Activated T-helper 1 cell treated with Interleukin-2 at 50 U/mL for 16 hours (primary cell): Measurements from ENCODE around the gene LEP.

ENCODE experiments used
- DNase-seq: peaks from one replicate; pipeline ENCODE4 v3.0.0-alpha.2; 2020; ENCODE audit warnings: low read depth

The LEP gene

DNA sequence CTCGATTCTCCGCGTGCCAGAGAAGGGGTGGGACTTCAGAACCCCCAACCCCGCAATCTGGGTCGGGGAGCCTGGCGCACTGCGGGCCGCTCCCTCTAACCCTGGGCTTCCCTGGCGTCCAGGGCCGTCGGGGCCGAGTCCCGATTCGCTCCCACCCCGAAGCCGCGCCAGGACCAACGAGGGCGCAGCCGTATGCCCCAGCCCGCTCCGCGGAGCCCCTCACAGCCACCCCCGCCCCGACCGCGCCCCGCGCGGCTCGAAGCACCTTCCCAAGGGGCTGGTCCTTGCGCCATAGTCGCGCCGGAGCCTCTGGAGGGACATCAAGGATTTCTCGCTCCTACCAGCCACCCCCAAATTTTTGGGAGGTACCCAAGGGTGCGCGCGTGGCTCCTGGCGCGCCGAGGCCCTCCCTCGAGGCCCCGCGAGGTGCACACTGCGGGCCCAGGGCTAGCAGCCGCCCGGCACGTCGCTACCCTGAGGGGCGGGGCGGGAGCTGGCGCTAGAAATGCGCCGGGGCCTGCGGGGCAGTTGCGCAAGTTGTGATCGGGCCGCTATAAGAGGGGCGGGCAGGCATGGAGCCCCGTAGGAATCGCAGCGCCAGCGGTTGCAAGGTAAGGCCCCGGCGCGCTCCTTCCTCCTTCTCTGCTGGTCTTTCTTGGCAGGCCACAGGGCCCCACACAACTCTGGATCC, at the start of gene LEP:
Gene LEP (plus strand): TSS at position 583 of the 691 bp plus-strand sequence. CDS start 10,741 bp downstream, outside the sequence.
- no peak for DNase-seq

DNA sequence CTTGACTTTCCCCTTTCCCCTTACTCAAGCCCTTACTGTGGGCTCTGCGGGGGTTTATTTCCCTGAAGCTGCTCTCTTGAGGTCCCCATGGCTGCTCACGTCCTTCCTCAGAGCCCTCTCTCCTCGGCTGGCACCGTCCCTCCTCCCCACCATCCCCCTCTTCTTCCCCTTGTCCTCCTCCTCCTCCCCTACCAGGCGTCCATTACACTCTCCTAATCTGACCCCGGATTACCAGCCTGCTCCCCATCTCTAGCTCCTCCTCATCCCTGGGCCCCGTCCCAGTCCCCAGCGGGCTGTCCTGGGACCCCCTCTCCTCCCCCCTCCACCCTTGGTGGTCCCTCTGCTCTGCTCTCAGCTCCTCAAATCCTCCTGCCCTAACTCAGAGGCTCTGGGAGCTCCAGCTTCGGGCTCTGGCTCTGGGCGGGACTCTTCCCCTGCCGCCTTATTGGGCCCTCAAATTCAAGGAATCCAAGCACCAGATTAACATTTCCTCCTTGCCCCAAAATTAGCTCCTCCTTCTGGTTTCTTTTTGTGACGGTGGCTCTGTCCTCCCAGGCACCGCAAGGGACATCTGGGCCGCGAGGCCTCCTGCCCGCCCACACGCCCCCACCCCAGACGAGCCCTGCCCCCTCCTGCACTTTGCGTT, 48.5 kb upstream of the LEP start:
- DNase-seq: no peak

DNA sequence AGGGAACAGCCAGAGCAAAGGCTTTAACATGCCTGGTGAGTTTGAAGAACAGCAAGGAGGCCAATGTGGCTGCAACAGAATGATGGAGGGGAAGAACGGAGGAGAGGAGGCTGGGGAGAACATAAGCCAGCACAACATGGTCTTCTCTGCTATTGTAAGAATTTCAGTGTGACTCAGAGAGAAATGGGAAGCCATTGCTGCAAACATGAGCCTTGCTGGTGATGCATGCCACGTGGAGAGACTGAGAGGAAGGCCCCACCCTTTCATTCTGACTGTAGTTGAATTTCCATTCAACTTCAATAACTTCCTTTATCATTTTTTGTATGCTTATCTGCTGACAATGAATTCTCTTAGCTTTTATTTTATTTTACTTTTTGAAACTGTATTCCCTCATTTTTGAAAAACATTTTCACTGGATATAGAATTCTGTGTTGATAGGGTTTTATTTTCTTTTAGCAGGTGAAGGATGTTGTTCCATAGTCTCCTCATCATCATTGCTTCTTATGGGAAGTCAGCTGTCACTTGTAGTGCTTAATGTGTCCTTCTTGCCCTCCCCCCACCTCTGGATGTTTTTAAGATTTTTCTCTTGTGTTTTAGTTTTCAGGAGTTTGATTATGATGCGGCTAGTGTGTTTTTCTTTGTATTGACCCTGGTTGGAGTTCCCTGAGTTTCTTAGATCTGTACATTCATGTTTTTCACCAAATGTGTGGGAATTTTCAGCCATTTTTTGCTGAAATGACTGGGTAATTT, 46.4 kb upstream of the LEP start:
- no peak for DNase-seq

DNA sequence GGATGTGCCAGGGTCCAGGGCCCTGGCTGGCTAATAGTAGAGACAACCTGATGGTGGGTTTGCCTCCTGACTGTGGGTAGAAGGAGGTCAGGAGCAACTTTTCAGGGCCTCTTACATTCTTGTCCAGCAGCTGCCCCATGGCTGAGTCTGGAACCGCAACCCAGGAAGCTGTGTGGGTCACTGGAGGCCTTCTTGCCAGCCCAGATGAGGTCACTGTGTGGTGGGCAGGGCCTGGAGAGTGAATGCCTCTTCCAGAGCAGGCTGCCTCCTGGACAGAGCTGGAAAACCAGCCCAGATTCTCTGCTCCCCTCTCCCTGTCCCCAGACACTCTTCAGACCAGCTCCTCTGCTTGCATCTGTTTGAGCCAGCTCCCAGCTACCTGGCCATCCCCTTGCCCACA, 43.5 kb upstream of the LEP start:
- DNase-seq: no peak

DNA sequence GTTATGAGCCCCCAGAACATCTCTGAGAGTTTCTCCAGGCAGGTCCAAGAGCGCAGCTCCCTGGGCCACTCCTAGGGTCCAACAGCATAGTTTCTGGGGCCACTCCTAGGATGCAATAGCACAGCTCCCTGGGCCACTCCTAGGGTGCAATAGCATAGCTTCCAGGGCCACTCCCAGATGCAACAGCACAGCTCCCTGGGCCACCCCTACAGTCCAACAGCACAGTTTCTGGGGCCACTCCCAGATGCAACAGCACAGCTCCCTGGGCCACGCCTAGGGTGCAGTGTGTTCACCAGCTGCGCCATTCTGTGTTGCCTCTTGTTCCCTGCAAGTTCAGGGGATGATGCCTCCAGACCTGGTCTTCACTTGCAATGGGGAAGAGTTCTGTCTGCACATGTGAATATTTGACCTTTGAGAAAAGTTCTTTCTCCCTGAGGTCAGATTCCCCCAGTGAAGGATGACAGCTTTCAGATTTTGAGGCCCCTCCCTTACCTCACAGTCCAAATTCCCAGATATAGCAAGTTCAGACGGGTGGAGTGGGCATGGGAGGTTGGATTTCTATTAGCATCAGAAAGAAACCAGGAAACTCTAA, 43.0 kb upstream of the LEP start:
- DNase-seq: no peak

DNA sequence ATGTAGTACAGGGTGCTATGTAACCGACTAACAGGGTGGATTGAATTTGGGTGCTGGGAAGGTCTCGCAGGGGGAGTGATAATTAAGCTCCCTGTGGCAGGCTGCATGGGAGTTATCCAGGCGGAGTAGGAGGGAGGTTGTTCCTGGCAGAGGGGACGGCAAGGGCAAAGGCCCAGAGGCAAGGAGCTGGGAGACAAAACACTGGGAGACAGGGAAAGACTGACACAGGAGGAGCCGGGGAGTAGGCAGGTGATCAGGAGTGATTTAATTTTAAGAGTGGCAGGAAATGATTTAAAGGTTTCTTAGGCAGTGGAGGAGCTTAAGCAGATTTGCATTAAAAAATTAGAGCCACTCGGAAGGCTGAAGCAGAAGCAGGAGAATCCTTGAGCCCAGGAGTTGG, 40.7 kb upstream of the LEP start:
- no peak for DNase-seq

DNA sequence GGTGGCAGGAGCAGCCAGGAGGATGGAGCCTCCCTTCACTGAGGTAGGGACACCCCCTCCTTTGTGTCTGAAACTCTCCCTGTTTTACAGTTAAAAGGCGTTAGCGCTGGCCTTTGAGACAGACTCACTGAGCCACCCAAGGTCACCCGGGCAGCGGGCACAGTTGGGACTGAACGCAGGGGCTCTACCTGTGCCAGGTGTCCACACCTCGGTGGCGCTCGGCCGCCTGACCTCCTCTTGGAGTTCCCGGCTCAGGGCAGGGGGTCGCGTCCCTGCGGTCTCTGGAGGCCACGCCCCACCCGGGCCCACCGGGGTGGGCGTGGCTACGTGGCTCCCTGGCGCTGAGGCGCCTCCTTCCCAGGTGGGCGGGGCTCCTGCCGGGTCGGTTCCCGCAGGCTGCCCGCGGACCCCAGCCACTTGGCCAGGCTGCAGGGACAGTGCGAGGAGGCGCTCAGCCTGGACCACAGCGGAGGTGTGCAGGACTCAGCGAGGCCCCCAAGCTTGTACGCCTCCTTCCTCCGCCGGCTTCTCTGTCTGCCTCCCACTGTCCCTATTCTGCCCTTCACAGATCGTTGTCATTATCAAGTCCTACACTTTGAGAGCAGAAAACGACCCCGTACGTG, 39.9 kb upstream of the LEP start:
- DNase-seq: no peak

DNA sequence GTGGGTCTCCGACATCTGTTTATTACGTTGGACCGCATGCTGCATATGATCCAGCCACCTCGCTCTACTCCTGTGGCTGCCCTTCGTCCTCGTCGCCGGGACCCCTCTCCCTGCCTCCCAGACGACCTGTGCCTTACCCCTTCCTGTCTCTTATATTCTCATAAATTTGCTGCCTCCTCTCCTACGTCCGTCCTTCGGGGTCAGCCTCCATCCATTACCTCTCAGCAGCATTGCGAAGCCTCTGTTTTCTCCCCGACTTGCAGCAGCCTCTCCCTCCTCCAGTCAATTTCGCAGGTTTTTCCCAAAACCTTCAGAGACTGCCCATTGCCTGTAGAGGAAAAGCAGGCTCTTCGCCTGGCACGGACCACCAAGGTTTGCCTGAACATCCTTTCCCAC, 39.4 kb upstream of the LEP start:
- no peak for DNase-seq

DNA sequence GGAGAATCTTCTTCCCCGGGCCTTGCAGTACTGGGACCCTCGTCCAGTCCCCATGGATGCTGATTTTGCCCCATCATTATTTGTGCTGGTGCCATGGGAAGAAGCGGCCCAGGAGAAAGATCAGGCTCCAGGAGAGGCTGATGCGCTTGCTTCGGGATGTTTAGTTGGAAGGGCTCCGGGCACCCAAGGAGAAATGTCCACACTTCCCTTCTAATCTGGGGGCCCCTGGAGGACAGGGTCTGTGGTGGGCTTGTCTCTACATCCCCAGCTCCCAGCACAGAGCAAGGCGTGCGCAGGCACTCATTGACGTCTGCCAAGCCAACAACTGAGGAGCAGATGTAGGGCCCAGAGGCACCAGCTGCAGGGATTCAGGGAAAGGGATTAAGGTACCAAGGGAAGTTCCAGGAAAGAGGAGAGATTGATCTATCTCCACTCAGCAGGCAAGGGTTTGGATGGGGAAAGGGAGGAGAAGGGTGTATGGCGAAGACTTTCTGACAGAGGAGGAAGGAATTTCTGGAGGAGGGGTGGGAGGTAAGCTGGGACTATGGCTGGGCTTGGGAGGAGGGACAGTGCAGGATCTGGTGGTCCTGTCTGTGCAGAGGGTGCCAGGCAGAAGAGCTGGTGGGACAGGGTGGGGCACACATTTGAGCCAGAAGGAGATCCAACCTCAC, 38.7 kb upstream of the LEP start:
- DNase-seq: no peak

DNA sequence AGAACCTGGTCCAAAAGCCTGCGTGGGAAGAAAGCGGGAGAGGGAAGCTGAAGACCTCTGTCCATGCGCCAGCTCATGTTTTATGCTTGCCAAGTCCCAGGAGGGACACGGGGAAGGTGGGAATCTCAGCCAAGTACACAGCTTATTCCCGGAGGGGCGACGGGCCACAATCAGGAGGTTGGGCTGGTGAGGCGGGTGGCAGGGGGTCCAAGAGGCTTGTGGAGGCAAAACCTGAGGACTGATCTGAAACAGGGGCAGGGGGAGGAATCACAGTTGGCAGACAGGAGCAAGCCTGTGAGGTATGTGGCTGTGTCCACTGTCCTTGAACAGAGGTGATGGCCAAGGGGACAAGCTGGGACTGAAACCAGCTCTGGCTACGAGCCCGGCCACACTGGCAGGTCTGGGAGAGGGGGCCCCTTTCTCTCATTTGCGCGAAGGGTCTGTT, 38.0 kb upstream of the LEP start:
- DNase-seq: no peak

DNA sequence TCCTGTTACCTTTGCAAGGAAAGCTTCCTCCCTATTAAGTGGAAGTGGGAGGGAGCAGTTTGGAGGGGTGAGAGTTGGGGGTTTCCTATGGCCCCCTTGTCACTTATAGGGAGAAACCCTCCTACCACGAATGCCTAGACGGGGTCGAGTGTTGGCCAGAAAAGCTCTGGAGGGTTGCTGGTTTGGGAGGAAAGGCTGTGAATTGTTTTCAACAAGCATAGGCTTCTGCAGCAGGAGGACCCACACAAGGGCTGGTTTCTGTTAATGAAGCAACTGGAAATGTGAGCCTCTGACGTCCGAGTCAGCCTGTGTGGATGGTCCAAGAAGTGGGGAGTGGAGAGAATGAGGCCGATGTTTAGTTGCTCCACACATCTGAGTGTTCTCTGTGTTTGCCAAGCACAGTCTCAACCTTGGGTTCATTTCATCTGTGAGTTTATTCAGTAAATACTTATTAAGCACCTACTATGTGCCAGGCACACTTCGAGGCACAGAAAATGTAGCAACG, 37.3 kb upstream of the LEP start:
- DNase-seq: no peak

DNA sequence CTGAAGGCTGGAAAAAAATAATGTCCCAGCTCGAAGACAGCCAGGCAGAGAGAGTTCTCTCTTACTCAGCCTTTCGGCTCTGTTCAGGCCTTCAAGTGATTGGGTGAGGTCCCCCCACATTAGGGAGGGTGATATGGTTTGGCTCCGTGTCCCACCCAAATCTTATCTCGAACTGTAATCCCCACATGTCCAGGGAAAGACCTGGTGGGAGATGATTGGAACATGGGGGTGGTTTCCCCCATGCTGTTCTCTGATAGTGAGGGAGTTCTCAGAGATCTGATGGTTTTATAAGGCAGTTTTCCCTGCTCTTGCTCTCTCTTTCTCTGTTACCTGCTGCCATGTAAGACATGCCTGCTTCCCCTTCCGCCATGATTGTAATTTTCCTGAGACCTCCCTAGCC, 36.6 kb upstream of the LEP start:
- DNase-seq: no peak

DNA sequence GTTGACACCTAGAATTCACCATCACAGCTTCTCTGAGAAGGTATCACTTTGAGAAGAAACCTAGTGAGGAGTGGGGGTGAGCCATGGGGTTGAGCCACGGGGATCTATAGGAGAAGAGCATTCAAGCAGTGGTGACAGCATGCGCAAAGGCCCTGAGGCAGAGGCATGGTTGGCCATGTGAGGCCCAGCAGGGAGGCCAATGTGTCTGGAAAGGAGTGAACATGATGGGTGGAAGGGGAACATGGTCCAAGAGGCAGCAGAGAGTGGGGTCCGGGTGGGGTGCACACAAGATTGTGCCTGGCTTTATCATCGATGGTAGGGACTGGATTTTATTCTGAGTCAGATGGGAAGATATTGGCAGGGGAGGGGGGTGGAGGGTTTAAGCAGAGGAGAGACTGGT, 36.0 kb upstream of the LEP start:
- no peak for DNase-seq

DNA sequence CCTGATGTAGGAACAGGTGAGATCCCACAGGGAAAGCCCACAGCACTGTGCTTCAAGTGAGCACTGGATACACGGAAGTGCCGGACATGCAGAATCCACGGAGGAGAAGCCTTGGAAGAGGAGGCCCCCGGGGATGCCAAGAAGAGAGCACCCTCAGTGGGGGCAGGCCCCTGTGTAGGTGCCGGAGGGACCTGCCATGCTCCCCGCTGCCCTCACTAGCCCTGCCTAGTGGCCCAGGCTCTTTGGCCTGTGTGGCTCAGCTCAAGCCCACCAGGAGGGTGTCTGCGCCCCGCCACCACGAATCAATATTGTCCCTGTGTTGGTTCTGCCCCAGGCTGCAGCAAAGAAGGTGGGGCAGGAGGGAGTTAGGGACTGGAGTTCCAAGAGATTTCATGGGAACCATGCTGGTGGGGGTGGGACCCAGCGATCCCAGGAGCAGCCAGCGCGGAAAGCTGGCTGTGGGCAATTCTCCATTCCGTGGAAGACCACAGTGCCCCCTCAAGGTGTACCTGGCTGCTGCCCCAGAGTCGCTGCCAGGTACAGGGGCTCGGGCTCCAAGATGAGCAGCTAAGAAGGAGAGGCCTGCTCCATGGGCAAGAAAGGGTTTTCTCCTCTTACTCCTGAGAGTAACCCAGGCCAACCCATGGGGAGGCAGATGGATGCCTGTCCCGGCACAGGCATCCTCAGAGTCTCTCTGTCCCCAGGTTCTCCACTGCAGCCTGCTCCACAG, 34.9 kb upstream of the LEP start:
- no peak for DNase-seq

DNA sequence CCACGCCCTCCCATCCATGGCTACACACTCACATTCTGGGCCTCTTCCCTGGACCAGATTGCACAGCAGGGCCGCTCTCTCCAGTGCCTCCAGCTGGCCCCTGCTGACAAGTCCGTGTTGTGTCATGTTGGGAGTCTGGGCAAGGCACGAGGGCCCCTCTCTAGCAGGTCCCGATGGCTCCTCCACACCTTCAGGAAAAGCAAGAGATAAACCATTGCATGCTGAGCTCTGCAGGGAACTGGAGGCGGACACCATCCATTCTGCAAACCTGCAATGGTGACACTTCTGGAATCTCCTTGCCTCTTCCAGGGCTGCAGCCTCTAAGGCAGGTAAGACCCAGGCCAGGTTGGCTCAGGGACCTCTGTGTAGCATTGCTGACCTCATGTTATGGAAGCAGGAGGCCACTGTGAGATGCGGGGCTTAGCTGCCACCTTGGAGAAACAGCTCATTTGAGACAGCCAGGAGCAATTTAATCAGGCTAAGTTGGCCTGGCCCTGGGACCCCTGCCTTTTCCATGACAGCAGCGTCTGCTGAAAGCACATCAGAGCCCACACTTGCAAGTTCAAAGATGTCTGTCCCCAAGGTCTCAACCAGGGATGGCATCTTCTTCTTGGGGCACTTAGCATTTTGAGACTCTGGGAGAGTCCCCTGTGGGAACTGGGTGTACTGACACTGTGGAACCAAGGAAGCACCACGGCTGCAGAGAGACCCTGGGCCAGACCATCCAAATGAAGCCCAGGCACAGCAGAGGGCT, 34.2 kb upstream of the LEP start:
- no peak for DNase-seq

DNA sequence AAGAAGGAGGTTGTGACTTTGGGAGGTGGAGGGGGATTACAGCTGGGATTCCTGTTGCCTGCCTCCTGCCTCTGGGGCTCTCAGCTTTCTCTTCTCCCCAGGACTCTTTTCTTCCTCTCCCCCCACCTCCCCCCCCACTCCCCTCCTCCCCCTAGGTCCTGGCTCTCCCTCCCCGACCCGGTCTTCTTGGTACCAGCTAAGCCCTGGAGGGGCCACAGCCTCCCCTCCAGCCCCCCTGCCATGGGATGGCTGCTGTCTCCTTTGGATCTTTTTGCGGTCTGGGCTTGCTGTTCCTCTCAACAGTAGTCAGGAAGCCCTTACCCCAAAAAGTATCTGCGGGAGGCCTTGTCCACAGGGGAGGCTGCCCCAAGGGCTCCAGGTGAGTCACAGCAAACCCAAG, 33.5 kb upstream of the LEP start:
- no peak for DNase-seq

DNA sequence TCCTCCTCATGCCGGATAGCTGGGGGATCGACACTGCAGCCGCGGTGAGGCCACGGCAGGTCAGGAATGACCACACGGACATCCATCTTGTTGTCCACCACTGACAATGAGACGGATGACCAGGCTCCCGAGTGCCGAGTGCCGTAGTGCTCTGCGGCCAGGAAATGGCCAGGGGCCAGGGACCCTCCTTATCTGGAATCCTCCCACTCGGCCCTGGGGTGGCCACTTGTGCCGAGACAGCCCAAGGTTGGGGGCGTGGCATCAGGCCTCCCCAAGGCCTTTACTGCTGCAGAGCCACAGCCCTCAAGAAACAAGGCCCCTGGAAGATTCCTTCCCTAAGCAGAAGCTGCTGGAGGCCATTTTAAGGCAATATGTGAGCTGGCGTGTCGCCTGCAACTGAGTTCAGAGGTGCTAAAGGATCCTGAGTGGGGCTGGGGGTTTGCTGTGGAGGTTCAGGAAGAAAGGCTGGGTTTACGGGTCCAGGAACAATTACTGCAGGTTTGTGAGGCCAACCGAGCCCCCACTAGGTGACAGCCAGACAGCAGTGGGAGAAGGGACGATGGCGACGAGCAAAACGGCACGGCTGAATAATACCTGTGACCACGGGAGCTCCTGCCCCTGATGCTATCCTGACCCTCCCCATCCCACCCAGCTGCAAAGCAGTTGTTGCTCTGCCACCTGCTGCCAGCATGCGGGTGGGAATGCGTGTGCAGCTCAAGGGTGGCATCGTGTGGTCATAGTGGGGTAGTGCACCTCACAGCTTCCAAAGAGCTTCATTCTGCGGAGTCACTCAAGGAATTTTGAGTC, 31.6 kb upstream of the LEP start:
- peak; percentile 34 for DNase-seq

DNA sequence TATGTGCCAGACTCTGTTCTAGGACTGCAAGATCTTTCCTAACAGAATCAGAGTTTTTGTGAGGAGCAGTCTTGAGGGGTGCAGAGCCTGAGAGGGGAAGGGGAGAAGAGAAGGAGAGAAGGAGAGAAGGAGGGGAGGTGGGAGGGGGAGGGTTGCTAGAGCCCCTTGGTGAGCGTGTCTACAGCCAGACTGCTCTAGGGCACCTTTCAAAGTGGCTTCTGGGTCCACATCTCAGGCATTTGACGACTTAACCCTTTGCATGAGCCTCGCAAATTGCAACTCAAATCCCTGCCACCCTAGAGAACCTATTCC, 31.1 kb upstream of the LEP start:
- DNase-seq: no peak
